MCF 10A (cell line): Measurements from ENCODE around the gene FMNL2. TPM values are rescaled to one million over a fixed set of nuclear protein-coding genes. Genes with fewer than 3 reads are reported as not detected.

Source experiments
- BruUV-seq: library from RNA; stranded (reverse); fragments of 400-500 nt; replicated peaks from 2 replicates; lab custom pipeline; 2021; lab: Mats Ljungman, UMichigan
- CTCF ChIA-PET: fragments of 300-600 bp; sonication (Branson Sonifier 250); formaldehyde crosslinking; extraction: SDS; loops from one replicate; lab custom pipeline; 2021; ENCODE audit warnings: antibody characterized with exemption, inconsistent platforms; lab: Yijun Ruan, JAX
- POLR2A ChIA-PET: fragments of 300-600, 350-650 bp; sonication (Branson Sonifier 250); formaldehyde crosslinking; extraction: SDS; loops from one replicate; lab custom pipeline; 2020; ENCODE audit warnings: antibody characterized with exemption, inconsistent platforms; lab: Yijun Ruan, JAX
- DNase-seq: peaks from one replicate; pipeline ENCODE4 v3.0.0-alpha.2; 2018; ENCODE audit not compliant: unreplicated experiment
- H3K27ac Mint-ChIP-seq: one replicate; pipeline ENCODE4 v1.8.0; 2022; ENCODE audit warnings: mild to moderate bottlenecking, low read depth, mixed read lengths; ENCODE audit not compliant: unreplicated experiment
- H3K27me3 Mint-ChIP-seq: one replicate; pipeline ENCODE4 v1.8.0; 2022; ENCODE audit warnings: mixed read lengths; ENCODE audit not compliant: insufficient read depth, unreplicated experiment
- H3K36me3 Mint-ChIP-seq: one replicate; pipeline ENCODE4 v1.8.0; 2022; ENCODE audit warnings: mild to moderate bottlenecking, moderate library complexity, mixed read lengths; ENCODE audit not compliant: insufficient read depth, unreplicated experiment
- H3K4me1 Mint-ChIP-seq: one replicate; pipeline ENCODE4 v1.8.0; 2022; ENCODE audit warnings: mixed read lengths; ENCODE audit not compliant: insufficient read depth, unreplicated experiment
- H3K4me3 Mint-ChIP-seq: one replicate; pipeline ENCODE4 v1.8.0; 2022; ENCODE audit warnings: mild to moderate bottlenecking, moderate library complexity, mixed read lengths; ENCODE audit not compliant: unreplicated experiment
- H3K9me3 Mint-ChIP-seq: one replicate; pipeline ENCODE4 v1.8.0; 2022; ENCODE audit warnings: mixed read lengths; ENCODE audit not compliant: unreplicated experiment
- CTCF ChIP-seq: fragments of 200-600 bp; IDR thresholded peaks from one replicate; pipeline ENCODE4 v1.8.0; 2022; ENCODE audit warnings: antibody characterized with exemption, mild to moderate bottlenecking; ENCODE audit not compliant: unreplicated experiment
- intact Hi-C: fragments of 100-400 bp; cut with micrococcal nuclease; formaldehyde crosslinking; loops from 2 replicates; pipeline ENCODE4 v1.14.1; 2022
- total RNA-seq: library from RNA; stranded (reverse); gene quantifications from 2 replicates; pipeline ENCODE4 v1.2.3, GENCODE V29; 2022

FMNL2 gene
- total RNA-seq, 1 experiment from 2014 or later = 76.5 TPM

- Mint-ChIP-seq H3K4me3 (no peak overlapping the region), H3K27me3 (no peaks in the 10 kb centered on the region), H3K27ac (no peak overlapping the region), H3K9me3 (no peaks in the 10 kb centered on the region), H3K4me1 (no peaks in the 10 kb centered on the region), H3K36me3 (peaks cover 61% of the 10 kb centered on the region)
- CTCF ChIA-PET = interaction anchor here (0.6 to 3.6 kb wide), 7 partner anchors 9 to 468 kb away, joined by 3 to 22 read pairs (median 3); partner anchors contain the start of gene STAM2
- no peak for TF ChIP-seq CTCF
- DNase-seq = no peak
- intact Hi-C loops = loop anchor here (5.0 kb wide), 1 partner anchor 301 kb away; the partner anchor contains the start of gene FMNL2
- POLR2A ChIA-PET = interaction anchor here (0.6 kb wide), 1 partner anchor 66 kb away, joined by 3 read pairs; no protein-coding TSS in a partner anchor
- no TSS peak for BruUV-seq
These were observed 303.1 kb downstream of the FMNL2 start for GRCh38 chr2:152638056-152638455.

- ChIA-PET CTCF (interaction anchor here (0.7 to 3.6 kb wide), 5 partner anchors 9 to 602 kb away, joined by 3 to 22 read pairs (median 3); partner anchors contain the start of gene STAM2), POLR2A (no interaction called here)
- Mint-ChIP-seq H3K9me3 (no peaks in the 10 kb centered on the region), H3K27me3 (no peaks in the 10 kb centered on the region), H3K4me1 (no peaks in the 10 kb centered on the region), H3K36me3 (peaks cover 60% of the 10 kb centered on the region), H3K4me3 (no peak overlapping the region), H3K27ac (no peak overlapping the region)
- no TSS peak for BruUV-seq
- TF ChIP-seq CTCF = no peak
- intact Hi-C loops = loop anchor here (5.0 kb wide), 1 partner anchor 301 kb away; the partner anchor contains the start of gene FMNL2
- DNase-seq = no peak
These were observed 303.6 kb downstream of the FMNL2 start for GRCh38 chr2:152638590-152638989.

- no peak overlapping the region for H3K27ac Mint-ChIP-seq
- CTCF ChIA-PET = interaction anchor here (0.5 to 6.9 kb wide), 6 partner anchors 9 to 606 kb away, joined by 3 to 80 read pairs (median 4); partner anchors contain the start of gene STAM2
- no peak for DNase-seq
- H3K36me3 Mint-ChIP-seq = peaks cover 92% of the 10 kb centered on the region
- H3K4me1 Mint-ChIP-seq = peaks cover 6% of the 10 kb centered on the region
- intact Hi-C loops = no loop called here
- H3K27me3 Mint-ChIP-seq = no peaks in the 10 kb centered on the region
- H3K4me3 Mint-ChIP-seq = no peak overlapping the region
- no peaks in the 10 kb centered on the region for H3K9me3 Mint-ChIP-seq
- TF ChIP-seq CTCF = no peak
- no TSS peak for BruUV-seq
- POLR2A ChIA-PET = interaction anchor here (0.6 to 0.9 kb wide), 4 partner anchors 8 to 295 kb away, joined by 3 to 6 read pairs (median 3); partner anchors contain the start of gene PRPF40A
These were observed 309.4 kb downstream of the FMNL2 start for GRCh38 chr2:152644189-152644873.

GRCh38 chr2:152646264-152646663, 311.3 kb downstream of the FMNL2 start:
- H3K36me3 Mint-ChIP-seq = peaks cover 93% of the 10 kb centered on the region
- H3K9me3 Mint-ChIP-seq = no peaks in the 10 kb centered on the region
- H3K27ac Mint-ChIP-seq = no peak overlapping the region
- no peak for DNase-seq
- H3K27me3 Mint-ChIP-seq = no peaks in the 10 kb centered on the region
- BruUV-seq = no TSS peak
- peaks cover 6% of the 10 kb centered on the region for H3K4me1 Mint-ChIP-seq
- no peak overlapping the region for H3K4me3 Mint-ChIP-seq
- ChIA-PET POLR2A (interaction anchor here (0.7 to 4.0 kb wide), 7 partner anchors 9 to 471 kb away, joined by 3 to 19 read pairs (median 6); partner anchors contain the start of genes ARL6IP6, PRPF40A and STAM2), CTCF (interaction anchor here (0.6 to 6.9 kb wide), 4 partner anchors 11 to 390 kb away, joined by 3 to 80 read pairs (median 4); no protein-coding TSS in a partner anchor)
- TF ChIP-seq CTCF = no peak
- intact Hi-C loops = no loop called here
